ENCODE data around the gene CDH20. TPM values are rescaled to one million over a fixed set of nuclear protein-coding genes. Genes with fewer than 3 reads are reported as not detected.

The CDH20 gene
- polyA plus RNA-seq, 4 donors: 0.10 to 0.12 TPM; not detected in 2

DNA sequence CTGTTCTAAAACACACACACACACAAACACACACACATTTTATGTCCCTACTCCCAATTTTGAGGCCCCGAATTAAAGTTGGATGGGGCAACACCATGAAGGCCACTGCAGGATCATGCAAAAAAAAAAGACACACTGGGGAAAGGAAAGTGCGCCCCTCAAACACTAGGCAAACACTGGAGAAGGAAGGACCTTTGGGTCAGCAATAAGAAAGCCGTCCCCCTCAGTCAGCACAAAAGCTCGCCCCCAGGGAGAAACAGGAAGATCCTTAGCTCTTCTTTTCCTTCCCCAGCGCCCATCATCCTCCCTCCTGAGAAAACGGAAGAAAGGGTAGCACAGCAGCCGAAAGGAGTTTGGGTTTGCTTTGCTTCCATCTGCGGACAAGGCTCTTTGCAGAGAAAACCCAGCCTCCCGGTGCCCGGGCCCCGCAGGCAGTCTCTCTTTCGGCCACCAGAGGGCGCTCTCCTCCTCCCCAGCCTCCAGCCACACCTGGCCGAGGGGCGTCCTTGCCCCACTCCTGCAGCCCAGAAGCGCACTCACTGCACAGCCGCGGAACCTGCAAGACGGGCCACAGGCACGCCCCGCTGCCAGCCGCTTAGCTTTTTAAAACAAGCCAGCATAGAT lies 248.5 kb downstream of the CDH20 start:
- H3K4me1 ChIP-seq (ENCODE audit: control insufficient read depth in 3 of 3, insufficient read depth in 2 of 3, low read depth in 1 of 3, low read length in 2 of 3): peaks cover 0 to 10% (median 2%) of the 10 kb centered on the region in 3 donors
- 5 to 8% (median 7%) methylated on average over 20 to 22 of the region's 22 CpGs for WGBS, 3 donors
- FAIRE-seq (no peak), DNase-seq (peak; percentile 62 to 86)
- no peak overlapping the region for H3K27ac ChIP-seq (ENCODE audit: low read depth in 1 of 3, low read length in 2 of 3)
- H3K36me3 ChIP-seq (ENCODE audit: control insufficient read depth in 3 of 3, insufficient read depth in 2 of 3, low read depth in 1 of 3, low read length in 3 of 3): no peaks in the 10 kb centered on the region
- peaks cover 0 to 10% (median 2%) of the 10 kb centered on the region in 3 donors for H3K27me3 ChIP-seq (ENCODE audit: control insufficient read depth in 3 of 3, insufficient read depth in 3 of 3, low read length in 3 of 3)
- H3K9me3 ChIP-seq (ENCODE audit: control insufficient read depth in 2 of 2, insufficient read depth in 1 of 2, low read depth in 1 of 2, low read length in 1 of 2): no peaks in the 10 kb centered on the region
- peak overlapping the region in 1 of 3 donors; percentile 27 for H3K4me3 ChIP-seq (ENCODE audit: low read depth in 1 of 3, low read length in 3 of 3)

DNA sequence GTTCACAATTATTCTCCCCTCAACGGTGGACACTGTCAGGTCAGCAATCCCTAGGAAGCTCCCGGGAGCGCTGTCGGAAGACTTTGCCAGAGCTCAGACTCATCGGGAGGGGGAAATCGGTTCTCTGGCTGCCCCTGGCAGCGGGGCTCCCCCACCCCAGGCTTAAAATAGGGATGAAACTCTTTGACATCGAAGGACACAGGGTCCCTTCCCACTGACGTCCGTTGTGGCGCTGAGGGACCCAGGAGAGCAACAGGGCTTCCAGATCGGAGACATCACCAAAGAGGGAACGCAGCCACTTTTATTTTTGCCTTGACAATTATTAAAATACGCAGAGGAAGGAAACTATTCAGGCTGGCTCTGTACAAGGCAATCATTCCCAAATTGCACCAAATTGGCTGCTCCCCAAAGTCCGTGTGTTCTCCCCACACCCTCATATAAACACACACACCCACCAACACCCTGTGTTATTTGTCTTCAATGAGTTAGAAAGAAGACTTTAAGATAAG lies 249.0 kb downstream of the CDH20 start:
- no peaks in the 10 kb centered on the region for H3K9me3 ChIP-seq (ENCODE audit: control insufficient read depth in 2 of 2, insufficient read depth in 1 of 2, low read depth in 1 of 2, low read length in 1 of 2)
- peak in 1 of 2 donors; percentile 6 for DNase-seq
- no peak for FAIRE-seq
- 9 to 25% (median 22%) methylated on average over 15 of the region's 15 CpGs for WGBS, 3 donors
- H3K4me3 ChIP-seq (ENCODE audit: low read depth in 1 of 3, low read length in 3 of 3): peak overlapping the region in 1 of 3 donors; percentile 27
- no peaks in the 10 kb centered on the region for H3K36me3 ChIP-seq (ENCODE audit: control insufficient read depth in 3 of 3, insufficient read depth in 2 of 3, low read depth in 1 of 3, low read length in 3 of 3)
- H3K27ac ChIP-seq (ENCODE audit: low read depth in 1 of 3, low read length in 2 of 3): no peak overlapping the region
- H3K27me3 ChIP-seq (ENCODE audit: control insufficient read depth in 3 of 3, insufficient read depth in 3 of 3, low read length in 3 of 3): peaks cover 0 to 10% (median 2%) of the 10 kb centered on the region in 3 donors
- H3K4me1 ChIP-seq (ENCODE audit: control insufficient read depth in 3 of 3, insufficient read depth in 2 of 3, low read depth in 1 of 3, low read length in 2 of 3): peaks cover 0 to 10% (median 2%) of the 10 kb centered on the region in 3 donors

DNA sequence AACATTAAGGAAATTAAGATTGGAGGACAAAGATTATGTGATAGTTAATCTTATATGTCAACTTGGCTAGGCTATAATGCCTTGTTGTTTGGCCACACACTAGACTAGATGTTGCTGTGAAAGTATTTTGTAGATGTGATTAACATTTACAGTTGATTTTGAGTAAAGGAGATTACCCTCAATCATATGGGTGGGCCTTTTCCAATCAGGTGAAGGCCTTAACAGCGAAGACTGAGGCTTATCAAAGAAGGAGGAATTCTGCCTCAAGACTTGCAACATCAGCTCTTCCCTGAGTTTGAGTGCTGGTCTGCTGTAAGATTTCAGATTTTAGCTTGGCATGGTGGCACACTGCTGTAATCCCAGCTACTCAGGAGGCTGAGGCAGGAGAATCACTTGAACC lies 250.3 kb downstream of the CDH20 start:
- no peaks in the 10 kb centered on the region for H3K36me3 ChIP-seq (ENCODE audit: control insufficient read depth in 3 of 3, insufficient read depth in 2 of 3, low read depth in 1 of 3, low read length in 3 of 3)
- 89 to 100% (median 94%) methylated on average over 1 of the region's 1 CpG for WGBS, 3 donors
- no peak for DNase-seq

DNA sequence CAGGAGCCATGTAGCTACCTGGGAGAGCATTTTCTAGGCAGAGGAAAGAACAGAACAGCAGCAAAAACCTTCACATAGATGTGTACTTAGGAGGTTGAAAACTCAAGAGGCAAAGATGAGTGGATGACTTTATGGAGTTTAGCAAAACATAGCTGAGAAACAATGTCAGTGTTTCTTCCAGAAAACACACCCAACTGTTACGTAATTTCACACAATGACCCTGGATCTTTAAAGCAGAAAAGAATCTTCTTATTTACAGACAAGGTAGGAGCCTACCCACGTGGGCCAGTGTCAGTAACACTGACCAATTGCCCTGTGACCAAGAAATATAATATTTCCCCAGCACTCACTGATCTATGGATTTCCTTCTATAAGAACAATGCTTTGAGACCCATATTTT lies 254.6 kb downstream of the CDH20 start:
- Histone ChIP-seq H3K27ac (ENCODE audit: low read depth in 1 of 3, low read length in 2 of 3) (no peak overlapping the region), H3K36me3 (ENCODE audit: control insufficient read depth in 3 of 3, insufficient read depth in 2 of 3, low read depth in 1 of 3, low read length in 3 of 3) (no peaks in the 10 kb centered on the region), H3K4me1 (ENCODE audit: control insufficient read depth in 3 of 3, insufficient read depth in 2 of 3, low read depth in 1 of 3, low read length in 2 of 3) (no peaks in the 10 kb centered on the region), H3K27me3 (ENCODE audit: control insufficient read depth in 3 of 3, insufficient read depth in 3 of 3, low read length in 3 of 3) (peaks cover 0 to 2% (median 0%) of the 10 kb centered on the region in 3 donors), H3K9me3 (ENCODE audit: control insufficient read depth in 2 of 2, insufficient read depth in 1 of 2, low read depth in 1 of 2, low read length in 1 of 2) (no peaks in the 10 kb centered on the region), H3K4me3 (ENCODE audit: low read depth in 1 of 3, low read length in 3 of 3) (no peak overlapping the region)
- FAIRE-seq (no peak), DNase-seq (peak in 1 of 2 donors; percentile 35)
- WGBS, 3 donors: 22 to 58% (median 30%) methylated on average over 2 of the region's 2 CpGs

More for the DNA sequence above, 250.3 kb downstream of the CDH20 start:
- Histone ChIP-seq H3K4me1 (ENCODE audit: control insufficient read depth in 3 of 3, insufficient read depth in 2 of 3, low read depth in 1 of 3, low read length in 2 of 3) (peaks cover 0 to 10% (median 2%) of the 10 kb centered on the region in 3 donors), H3K4me3 (ENCODE audit: low read depth in 1 of 3, low read length in 3 of 3) (no peak overlapping the region), H3K27me3 (ENCODE audit: control insufficient read depth in 3 of 3, insufficient read depth in 3 of 3, low read length in 3 of 3) (peaks cover 0 to 10% (median 2%) of the 10 kb centered on the region in 3 donors), H3K9me3 (ENCODE audit: control insufficient read depth in 2 of 2, insufficient read depth in 1 of 2, low read depth in 1 of 2, low read length in 1 of 2) (no peaks in the 10 kb centered on the region), H3K27ac (ENCODE audit: low read depth in 1 of 3, low read length in 2 of 3) (no peak overlapping the region)
- FAIRE-seq: no peak

DNA sequence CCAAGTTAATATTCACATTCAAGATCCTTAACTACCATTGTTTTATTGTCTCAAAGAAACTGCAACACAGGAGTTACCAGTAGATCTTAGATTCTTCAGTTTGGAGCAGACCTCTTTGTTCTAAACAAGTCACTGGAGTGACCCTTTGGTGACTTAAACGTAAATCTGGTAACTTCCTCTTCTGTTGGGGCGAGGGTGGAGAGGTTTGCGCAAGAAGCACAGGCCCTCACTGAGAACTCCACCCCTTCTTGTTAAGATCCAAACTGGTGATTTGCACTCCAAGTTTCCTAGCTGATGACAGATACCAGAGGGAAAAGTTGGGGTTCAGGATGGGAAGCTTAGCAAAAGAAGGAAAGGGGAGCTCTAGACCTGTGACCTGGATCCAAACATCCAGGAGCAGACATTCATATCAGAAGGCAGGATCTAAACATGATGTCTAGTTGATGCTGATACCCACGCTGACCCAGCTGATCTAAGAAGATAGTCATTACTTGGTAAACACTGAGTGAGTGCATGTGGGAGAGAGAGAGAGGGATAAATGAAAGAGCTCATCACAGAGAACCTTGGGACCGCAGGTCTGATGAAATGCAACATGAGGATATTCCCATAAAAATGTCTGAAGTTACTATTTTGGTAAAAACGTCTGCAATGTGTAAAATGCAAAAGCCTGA lies 256.0 kb downstream of the CDH20 start:
- Histone ChIP-seq H3K27ac (ENCODE audit: low read depth in 1 of 3, low read length in 2 of 3) (no peak overlapping the region), H3K4me1 (ENCODE audit: control insufficient read depth in 3 of 3, insufficient read depth in 2 of 3, low read depth in 1 of 3, low read length in 2 of 3) (no peaks in the 10 kb centered on the region), H3K9me3 (ENCODE audit: control insufficient read depth in 2 of 2, insufficient read depth in 1 of 2, low read depth in 1 of 2, low read length in 1 of 2) (no peaks in the 10 kb centered on the region), H3K27me3 (ENCODE audit: control insufficient read depth in 3 of 3, insufficient read depth in 3 of 3, low read length in 3 of 3) (peaks cover 0 to 2% (median 0%) of the 10 kb centered on the region in 3 donors), H3K36me3 (ENCODE audit: control insufficient read depth in 3 of 3, insufficient read depth in 2 of 3, low read depth in 1 of 3, low read length in 3 of 3) (no peaks in the 10 kb centered on the region), H3K4me3 (ENCODE audit: low read depth in 1 of 3, low read length in 3 of 3) (no peak overlapping the region)
- 59 to 72% (median 68%) methylated on average over 6 of the region's 6 CpGs for WGBS, 3 donors
- FAIRE-seq (no peak), DNase-seq (no peak)

DNA sequence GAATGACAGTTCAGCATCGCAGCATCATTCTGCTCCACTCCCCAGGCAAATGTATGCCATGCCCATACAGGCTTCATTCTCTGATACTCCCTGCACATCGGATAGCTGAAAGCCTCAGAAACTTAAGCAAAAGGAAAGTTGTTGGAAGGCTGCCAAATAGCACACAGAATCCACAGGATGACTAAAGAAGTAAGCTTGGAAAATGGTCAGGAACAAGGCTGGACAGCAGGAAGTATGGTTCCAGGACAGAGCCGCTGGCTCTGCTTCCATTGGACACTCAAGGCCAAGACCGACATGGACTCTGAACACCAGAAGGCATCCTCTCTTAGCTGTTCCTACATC lies 256.5 kb downstream of the CDH20 start:
- H3K36me3 ChIP-seq (ENCODE audit: control insufficient read depth in 3 of 3, insufficient read depth in 2 of 3, low read depth in 1 of 3, low read length in 3 of 3): no peaks in the 10 kb centered on the region
- DNase-seq (no peak), FAIRE-seq (no peak)
- H3K27me3 ChIP-seq (ENCODE audit: control insufficient read depth in 3 of 3, insufficient read depth in 3 of 3, low read length in 3 of 3): no peaks in the 10 kb centered on the region
- H3K27ac ChIP-seq (ENCODE audit: low read depth in 1 of 3, low read length in 2 of 3): no peak overlapping the region
- no peak overlapping the region for H3K4me3 ChIP-seq (ENCODE audit: low read depth in 1 of 3, low read length in 3 of 3)
- H3K9me3 ChIP-seq (ENCODE audit: control insufficient read depth in 2 of 2, insufficient read depth in 1 of 2, low read depth in 1 of 2, low read length in 1 of 2): no peaks in the 10 kb centered on the region
- H3K4me1 ChIP-seq (ENCODE audit: control insufficient read depth in 3 of 3, insufficient read depth in 2 of 3, low read depth in 1 of 3, low read length in 2 of 3): no peaks in the 10 kb centered on the region
- WGBS, 3 donors: 56 to 77% (median 61%) methylated on average over 4 of the region's 4 CpGs

DNA sequence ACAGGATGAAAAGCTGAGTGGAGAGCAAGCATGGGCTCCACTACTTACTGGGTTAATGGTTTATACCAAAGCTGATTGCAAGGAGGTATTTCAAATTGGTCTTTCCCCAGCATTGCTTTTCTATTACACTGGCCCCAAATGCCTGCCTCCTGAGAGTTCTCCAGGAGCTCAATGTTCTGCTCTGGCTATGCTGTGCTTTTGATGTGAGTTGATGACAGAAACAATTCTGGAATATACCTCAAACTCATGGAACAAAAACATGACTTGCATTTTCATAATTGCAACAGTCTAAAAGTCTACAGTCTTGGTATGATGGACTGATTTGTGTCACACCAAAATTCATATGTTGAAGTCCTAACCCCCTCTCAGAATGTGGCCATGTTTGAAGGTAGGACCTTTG lies 258.0 kb downstream of the CDH20 start:
- FAIRE-seq (no peak), DNase-seq (no peak)
- Histone ChIP-seq H3K36me3 (ENCODE audit: control insufficient read depth in 3 of 3, insufficient read depth in 2 of 3, low read depth in 1 of 3, low read length in 3 of 3) (no peaks in the 10 kb centered on the region), H3K27me3 (ENCODE audit: control insufficient read depth in 3 of 3, insufficient read depth in 3 of 3, low read length in 3 of 3) (no peaks in the 10 kb centered on the region), H3K9me3 (ENCODE audit: control insufficient read depth in 2 of 2, insufficient read depth in 1 of 2, low read depth in 1 of 2, low read length in 1 of 2) (no peaks in the 10 kb centered on the region), H3K27ac (ENCODE audit: low read depth in 1 of 3, low read length in 2 of 3) (no peak overlapping the region), H3K4me1 (ENCODE audit: control insufficient read depth in 3 of 3, insufficient read depth in 2 of 3, low read depth in 1 of 3, low read length in 2 of 3) (no peaks in the 10 kb centered on the region), H3K4me3 (ENCODE audit: low read depth in 1 of 3, low read length in 3 of 3) (no peak overlapping the region)

DNA sequence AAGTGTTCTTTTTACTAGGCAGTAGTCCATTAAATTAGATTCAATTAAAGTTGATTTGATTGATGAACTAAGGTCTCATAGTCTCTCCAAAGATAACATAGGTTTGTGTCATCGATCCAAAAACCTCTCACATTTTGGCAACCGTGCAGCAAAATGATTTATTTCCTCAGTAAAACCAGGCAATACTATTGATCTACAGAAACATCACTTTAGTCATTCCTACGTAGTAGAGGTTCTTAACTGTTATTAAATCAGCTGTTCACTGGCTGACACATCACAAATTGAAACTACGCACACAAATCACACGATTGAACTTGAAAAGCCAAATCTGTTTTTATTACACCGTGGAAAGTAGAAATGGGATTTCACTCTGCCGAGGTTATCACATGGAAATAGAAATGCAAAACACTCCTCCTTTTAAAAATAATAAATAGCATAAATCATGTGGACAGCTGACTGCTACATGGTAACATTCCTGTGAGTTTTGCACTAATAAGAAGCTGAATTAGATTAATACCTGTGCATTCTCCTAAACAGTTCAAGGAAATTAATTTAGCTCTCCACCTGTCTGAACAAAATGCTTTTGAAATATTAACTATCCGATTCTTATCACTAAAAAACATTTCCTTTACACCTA lies 262.5 kb downstream of the CDH20 start:
- H3K27me3 ChIP-seq (ENCODE audit: control insufficient read depth in 3 of 3, insufficient read depth in 3 of 3, low read length in 3 of 3): peaks cover 0 to 2% (median 0%) of the 10 kb centered on the region in 3 donors
- no peak for DNase-seq
- H3K36me3 ChIP-seq (ENCODE audit: control insufficient read depth in 3 of 3, insufficient read depth in 2 of 3, low read depth in 1 of 3, low read length in 3 of 3): no peaks in the 10 kb centered on the region
- no peaks in the 10 kb centered on the region for H3K9me3 ChIP-seq (ENCODE audit: control insufficient read depth in 2 of 2, insufficient read depth in 1 of 2, low read depth in 1 of 2, low read length in 1 of 2)
- FAIRE-seq: no peak
- H3K4me3 ChIP-seq (ENCODE audit: low read depth in 1 of 3, low read length in 3 of 3): no peak overlapping the region
- H3K27ac ChIP-seq (ENCODE audit: low read depth in 1 of 3, low read length in 2 of 3): no peak overlapping the region
- WGBS, 3 donors: 35 to 51% (median 37%) methylated on average over 8 of the region's 8 CpGs
- H3K4me1 ChIP-seq (ENCODE audit: control insufficient read depth in 3 of 3, insufficient read depth in 2 of 3, low read depth in 1 of 3, low read length in 2 of 3): no peaks in the 10 kb centered on the region

All from small intestine (tissue), 7 donors.